Head of caudate nucleus (tissue), 42 donors: ENCODE measurements around the gene LGI2.

ENCODE experiments used
- DNase-seq, 42 donors: peaks; one replicate each; pipeline versions ENCODE4 v3.0.0 to v3.0.0-alpha.2; 2020 to 2021; ENCODE audit warnings: mixed read lengths in 7 of 42
- intact Hi-C: fragments of 100-400 bp; cut with DNase I; formaldehyde crosslinking; loops from one replicate; pipeline ENCODE4 v1.15.0; 2022

LGI2 gene

GRCh38 chr4:24973747-24974601, 56.8 kb downstream of the LGI2 start:
- intact Hi-C loops = no loop called here
- peak in 30 of 42 donors; percentile 5 to 63 (median 30) for DNase-seq

GRCh38 chr4:24973404-24973746, 57.4 kb downstream of the LGI2 start:
- intact Hi-C loops = no loop called here
- no peak for DNase-seq

- DNase-seq = peak in 2 of 42 donors; percentile 10 to 35
- intact Hi-C loops = no loop called here
These were observed 59.6 kb downstream of the LGI2 start for GRCh38 chr4:24971192-24971591.

- intact Hi-C loops = no loop called here
- no peak for DNase-seq
These were observed 60.1 kb downstream of the LGI2 start for GRCh38 chr4:24970635-24971034.

- intact Hi-C loops = no loop called here
- DNase-seq = no peak
These were observed 60.6 kb downstream of the LGI2 start for GRCh38 chr4:24970191-24970590.

- intact Hi-C loops = no loop called here
- no peak for DNase-seq
These were observed 61.3 kb downstream of the LGI2 start for GRCh38 chr4:24969486-24969885.

- intact Hi-C loops = no loop called here
- DNase-seq = no peak
These were observed 61.8 kb downstream of the LGI2 start for GRCh38 chr4:24968992-24969391.

- peak in 1 of 42 donors; percentile 13 for DNase-seq
- intact Hi-C loops = no loop called here
These were observed 62.5 kb downstream of the LGI2 start for GRCh38 chr4:24968278-24968677.

GRCh38 chr4:24967346-24967745, 63.4 kb downstream of the LGI2 start:
- intact Hi-C loops = no loop called here
- DNase-seq = no peak

- DNase-seq = no peak
- intact Hi-C loops = no loop called here
These were observed 64.7 kb downstream of the LGI2 start for GRCh38 chr4:24966076-24966475.

- intact Hi-C loops = no loop called here
- no peak for DNase-seq
These were observed 65.1 kb downstream of the LGI2 start for GRCh38 chr4:24965627-24966026.

GRCh38 chr4:24963277-24963676, 67.5 kb downstream of the LGI2 start:
- intact Hi-C loops = no loop called here
- DNase-seq = no peak

GRCh38 chr4:24957886-24958285, 72.9 kb downstream of the LGI2 start:
- DNase-seq = no peak

GRCh38 chr4:24956763-24957162, 74.0 kb downstream of the LGI2 start:
- intact Hi-C loops = no loop called here
- DNase-seq = no peak

More at GRCh38 chr4:24957886-24958285, 72.9 kb downstream of the LGI2 start:
- intact Hi-C loops = no loop called here

GRCh38 chr4:24956091-24956490, 74.7 kb downstream of the LGI2 start:
- no peak for DNase-seq
- intact Hi-C loops = no loop called here

- intact Hi-C loops = no loop called here
- DNase-seq = no peak
These were observed 78.1 kb downstream of the LGI2 start for GRCh38 chr4:24952667-24953066.

- intact Hi-C loops = no loop called here
- DNase-seq = no peak
These were observed 80.8 kb downstream of the LGI2 start for GRCh38 chr4:24949970-24950369.
